WTC11 (cell line): ENCODE measurements around the gene LONP2. TPM values are rescaled to one million over a fixed set of nuclear protein-coding genes. Genes with fewer than 3 reads are reported as not detected.

ENCODE experiments used
- ATAC-seq: fragments of 200-7000 bp; cut with Tn5 transposase; 2 replicates; pipeline ENCODE4 v1.10.0; 2021; ENCODE audit warnings: mild to moderate bottlenecking, moderate library complexity
- CTCF ChIA-PET: fragments of 300-600 bp; sonication (Branson Sonifier 250); formaldehyde crosslinking; loops from one replicate; lab custom pipeline; 2021; ENCODE audit warnings: antibody characterized with exemption; lab: Charles Lee
- POLR2A ChIA-PET: fragments of 350-600 bp; sonication (Branson Sonifier 250); formaldehyde crosslinking; loops from one replicate; lab custom pipeline; 2021; ENCODE audit warnings: antibody characterized with exemption; lab: Charles Lee
- DNase-seq: peaks from one replicate; pipeline ENCODE4 v3.0.0; 2021; ENCODE audit warnings: low spot score
- H3K27ac Mint-ChIP-seq: 2 replicates; pipeline ENCODE4 v1.8.0; 2021; ENCODE audit warnings: mixed read lengths
- H3K27me3 Mint-ChIP-seq: 2 replicates; pipeline ENCODE4 v1.8.0; 2021; ENCODE audit warnings: low read depth, mild to moderate bottlenecking, moderate library complexity, mixed read lengths
- H3K36me3 Mint-ChIP-seq: 2 replicates; pipeline ENCODE4 v1.8.0; 2021; ENCODE audit warnings: mixed read lengths
- H3K4me1 Mint-ChIP-seq: 2 replicates; pipeline ENCODE4 v1.8.0; 2022; ENCODE audit warnings: mixed read lengths
- H3K4me3 Mint-ChIP-seq: 2 replicates; pipeline ENCODE4 v1.8.0; 2021; ENCODE audit warnings: mild to moderate bottlenecking, moderate library complexity, mixed read lengths
- H3K9me3 Mint-ChIP-seq: 2 replicates; pipeline ENCODE4 v1.8.0; 2021; ENCODE audit warnings: mixed read lengths
- ATF1 ChIP-seq: sonication (generic); formaldehyde crosslinking; IDR thresholded peaks from 2 replicates; pipeline ENCODE4 v1.8.1; 2023; ENCODE audit warnings: mild to moderate bottlenecking, moderate library complexity, missing genetic modification reagents
- CREM ChIP-seq: sonication (generic); formaldehyde crosslinking; IDR thresholded peaks from 2 replicates; pipeline ENCODE4 v1.8.1; 2022; ENCODE audit warnings: mild to moderate bottlenecking, missing genetic modification reagents, moderate library complexity
- GRHL2 ChIP-seq: fragments of 250-450 bp; sonication (Bioruptor Pico); IDR thresholded peaks from 2 replicates; pipeline ENCODE4 v1.8.0; 2022; ENCODE audit warnings: mild to moderate bottlenecking, moderate library complexity; ENCODE audit not compliant: insufficient replicate concordance, severe bottlenecking
- JAZF1 ChIP-seq: fragments of 250-450 bp; sonication (Bioruptor Pico); IDR thresholded peaks from 2 replicates; pipeline ENCODE4 v1.9.0; 2021; ENCODE audit warnings: moderate library complexity, mild to moderate bottlenecking, inconsistent platforms
- NFYB ChIP-seq: sonication (generic); formaldehyde crosslinking; conservative IDR thresholded peaks from 2 replicates; pipeline ENCODE4 v1.8.0; 2022; ENCODE audit warnings: low read depth, missing genetic modification reagents
- NR3C1 ChIP-seq: sonication (generic); formaldehyde crosslinking; conservative IDR thresholded peaks from 2 replicates; pipeline ENCODE4 v1.8.1; 2023; ENCODE audit warnings: low read depth, mild to moderate bottlenecking, missing genetic modification reagents
- SP1 ChIP-seq: sonication (generic); formaldehyde crosslinking; conservative IDR thresholded peaks from 2 replicates; pipeline ENCODE4 v1.8.1; 2022; ENCODE audit warnings: missing genetic modification reagents
- ZNF138 ChIP-seq: sonication (generic); formaldehyde crosslinking; conservative IDR thresholded peaks from 2 replicates; pipeline ENCODE4 v1.8.1; 2022; ENCODE audit warnings: mild to moderate bottlenecking, moderate library complexity, missing genetic modification reagents
- ZNF219 ChIP-seq: sonication (generic); formaldehyde crosslinking; IDR thresholded peaks from 2 replicates; pipeline ENCODE4 v1.8.0; 2023; ENCODE audit warnings: missing genetic modification reagents, mild to moderate bottlenecking, borderline replicate concordance
- ZNF232 ChIP-seq: sonication (generic); formaldehyde crosslinking; IDR thresholded peaks from 2 replicates; pipeline ENCODE4 v1.8.0; 2022; ENCODE audit warnings: mild to moderate bottlenecking, missing genetic modification reagents
- ZNF263 ChIP-seq: sonication (generic); formaldehyde crosslinking; IDR thresholded peaks from 2 replicates; pipeline ENCODE4 v1.8.1; 2022; ENCODE audit warnings: low read depth, mild to moderate bottlenecking, moderate library complexity, missing genetic modification reagents
- ZNF423 ChIP-seq: fragments of 250-450 bp; sonication (Bioruptor Pico); IDR thresholded peaks from 2 replicates; pipeline ENCODE4 v2.1.2; 2022; ENCODE audit warnings: mild to moderate bottlenecking, moderate library complexity
- total RNA-seq: library from RNA; stranded (reverse); gene quantifications from 3 replicates; pipeline ENCODE4 v1.2.3, GENCODE V29; 2021
- TF ChIP-seq, protein P1 (sequence below): sonication (generic); formaldehyde crosslinking; IDR thresholded peaks from 2 replicates; pipeline ENCODE4 v1.8.0; 2022; ENCODE audit warnings: mild to moderate bottlenecking, missing genetic modification reagents
- TF ChIP-seq, protein P2 (sequence below): sonication (generic); formaldehyde crosslinking; IDR thresholded peaks from 2 replicates; pipeline ENCODE4 v1.8.1; 2022; ENCODE audit warnings: low read depth, missing genetic modification reagents, borderline replicate concordance
- TF ChIP-seq, protein P3 (sequence below): fragments of 250-450 bp; sonication (Bioruptor Pico); IDR thresholded peaks from 2 replicates; pipeline ENCODE4 v1.9.0; 2021; ENCODE audit warnings: moderate library complexity, mild to moderate bottlenecking, inconsistent platforms, borderline replicate concordance
- TF ChIP-seq, protein P4 (sequence below): sonication (generic); formaldehyde crosslinking; IDR thresholded peaks from 2 replicates; pipeline ENCODE4 v1.8.0; 2022; ENCODE audit warnings: mild to moderate bottlenecking, missing genetic modification reagents
- TF ChIP-seq, protein P5 (sequence below): sonication (generic); formaldehyde crosslinking; IDR thresholded peaks from 2 replicates; pipeline ENCODE4 v1.8.1; 2023; ENCODE audit warnings: mild to moderate bottlenecking, missing genetic modification reagents
- TF ChIP-seq, protein P6 (sequence below): fragments of 200-600 bp; IDR thresholded peaks from 2 replicates; pipeline ENCODE4 v1.8.0; 2022; ENCODE audit warnings: antibody characterized with exemption
- TF ChIP-seq, protein P7 (sequence below): sonication (generic); formaldehyde crosslinking; IDR thresholded peaks from 2 replicates; pipeline ENCODE4 v1.8.1; 2023; ENCODE audit warnings: mild to moderate bottlenecking, missing genetic modification reagents, moderate library complexity
- TF ChIP-seq, protein P8 (sequence below): sonication (generic); formaldehyde crosslinking; IDR thresholded peaks from 2 replicates; pipeline ENCODE4 v1.8.0; 2022; ENCODE audit warnings: mild to moderate bottlenecking, missing genetic modification reagents

The LONP2 gene
- total RNA-seq, 1 experiment from 2014 or later, result 28.4 TPM

DNA sequence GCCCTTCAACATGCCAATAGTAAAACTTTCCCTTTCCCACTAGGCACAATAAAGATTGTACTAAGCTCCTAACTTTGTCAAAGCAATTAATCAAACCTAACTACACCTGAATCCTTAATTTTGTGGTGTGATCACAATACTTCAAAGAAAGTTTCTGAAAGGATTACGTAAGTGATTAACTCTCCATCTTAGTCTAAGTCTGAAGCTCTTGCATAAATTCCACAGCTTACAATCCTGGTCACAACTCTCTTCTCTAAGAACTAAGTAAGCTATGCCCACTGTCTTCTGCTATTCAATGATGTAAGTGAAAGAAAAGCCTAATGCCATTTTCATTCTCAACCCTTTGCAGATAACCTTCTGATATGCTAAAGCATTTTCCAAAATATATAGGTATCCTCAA is 125.7 kb downstream of the LONP2 start:
- DNase-seq (no peak), ATAC-seq (no peak)
- TF ChIP-seq, protein P1, sequence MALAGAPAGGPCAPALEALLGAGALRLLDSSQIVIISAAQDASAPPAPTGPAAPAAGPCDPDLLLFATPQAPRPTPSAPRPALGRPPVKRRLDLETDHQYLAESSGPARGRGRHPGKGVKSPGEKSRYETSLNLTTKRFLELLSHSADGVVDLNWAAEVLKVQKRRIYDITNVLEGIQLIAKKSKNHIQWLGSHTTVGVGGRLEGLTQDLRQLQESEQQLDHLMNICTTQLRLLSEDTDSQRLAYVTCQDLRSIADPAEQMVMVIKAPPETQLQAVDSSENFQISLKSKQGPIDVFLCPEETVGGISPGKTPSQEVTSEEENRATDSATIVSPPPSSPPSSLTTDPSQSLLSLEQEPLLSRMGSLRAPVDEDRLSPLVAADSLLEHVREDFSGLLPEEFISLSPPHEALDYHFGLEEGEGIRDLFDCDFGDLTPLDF, result no peak
- no peak for TF ChIP-seq SP1 (CRISPR knock-in tag)
- TF ChIP-seq, protein P2, sequence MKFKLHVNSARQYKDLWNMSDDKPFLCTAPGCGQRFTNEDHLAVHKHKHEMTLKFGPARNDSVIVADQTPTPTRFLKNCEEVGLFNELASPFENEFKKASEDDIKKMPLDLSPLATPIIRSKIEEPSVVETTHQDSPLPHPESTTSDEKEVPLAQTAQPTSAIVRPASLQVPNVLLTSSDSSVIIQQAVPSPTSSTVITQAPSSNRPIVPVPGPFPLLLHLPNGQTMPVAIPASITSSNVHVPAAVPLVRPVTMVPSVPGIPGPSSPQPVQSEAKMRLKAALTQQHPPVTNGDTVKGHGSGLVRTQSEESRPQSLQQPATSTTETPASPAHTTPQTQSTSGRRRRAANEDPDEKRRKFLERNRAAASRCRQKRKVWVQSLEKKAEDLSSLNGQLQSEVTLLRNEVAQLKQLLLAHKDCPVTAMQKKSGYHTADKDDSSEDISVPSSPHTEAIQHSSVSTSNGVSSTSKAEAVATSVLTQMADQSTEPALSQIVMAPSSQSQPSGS (CRISPR knock-in tag), result no peak
- TF ChIP-seq JAZF1 (CRISPR knock-in tag), result no peak
- TF ChIP-seq ATF1 (CRISPR knock-in tag), result no peak
- TF ChIP-seq ZNF263 (CRISPR knock-in tag), result no peak
- TF ChIP-seq NFYB, result no peak
- no peak for TF ChIP-seq NR3C1 (CRISPR knock-in tag)
- no peak for TF ChIP-seq ZNF219 (CRISPR knock-in tag)
- TF ChIP-seq, protein P3, sequence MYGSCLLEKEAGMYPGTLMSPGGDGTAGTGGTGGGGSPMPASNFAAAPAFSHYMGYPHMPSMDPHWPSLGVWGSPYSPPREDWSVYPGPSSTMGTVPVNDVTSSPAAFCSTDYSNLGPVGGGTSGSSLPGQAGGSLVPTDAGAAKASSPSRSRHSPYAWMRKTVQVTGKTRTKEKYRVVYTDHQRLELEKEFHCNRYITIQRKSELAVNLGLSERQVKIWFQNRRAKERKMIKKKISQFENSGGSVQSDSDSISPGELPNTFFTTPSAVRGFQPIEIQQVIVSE (CRISPR knock-in tag), result no peak
- TF ChIP-seq ZNF232 (CRISPR knock-in tag), result no peak
- TF ChIP-seq CREM (CRISPR knock-in tag), result no peak
- no peak for TF ChIP-seq ZNF138 (CRISPR knock-in tag)
- TF ChIP-seq GRHL2 (CRISPR knock-in tag), result no peak
- TF ChIP-seq, protein P4, sequence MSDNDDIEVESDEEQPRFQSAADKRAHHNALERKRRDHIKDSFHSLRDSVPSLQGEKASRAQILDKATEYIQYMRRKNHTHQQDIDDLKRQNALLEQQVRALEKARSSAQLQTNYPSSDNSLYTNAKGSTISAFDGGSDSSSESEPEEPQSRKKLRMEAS (CRISPR knock-in tag), result no peak
- TF ChIP-seq, protein P5, sequence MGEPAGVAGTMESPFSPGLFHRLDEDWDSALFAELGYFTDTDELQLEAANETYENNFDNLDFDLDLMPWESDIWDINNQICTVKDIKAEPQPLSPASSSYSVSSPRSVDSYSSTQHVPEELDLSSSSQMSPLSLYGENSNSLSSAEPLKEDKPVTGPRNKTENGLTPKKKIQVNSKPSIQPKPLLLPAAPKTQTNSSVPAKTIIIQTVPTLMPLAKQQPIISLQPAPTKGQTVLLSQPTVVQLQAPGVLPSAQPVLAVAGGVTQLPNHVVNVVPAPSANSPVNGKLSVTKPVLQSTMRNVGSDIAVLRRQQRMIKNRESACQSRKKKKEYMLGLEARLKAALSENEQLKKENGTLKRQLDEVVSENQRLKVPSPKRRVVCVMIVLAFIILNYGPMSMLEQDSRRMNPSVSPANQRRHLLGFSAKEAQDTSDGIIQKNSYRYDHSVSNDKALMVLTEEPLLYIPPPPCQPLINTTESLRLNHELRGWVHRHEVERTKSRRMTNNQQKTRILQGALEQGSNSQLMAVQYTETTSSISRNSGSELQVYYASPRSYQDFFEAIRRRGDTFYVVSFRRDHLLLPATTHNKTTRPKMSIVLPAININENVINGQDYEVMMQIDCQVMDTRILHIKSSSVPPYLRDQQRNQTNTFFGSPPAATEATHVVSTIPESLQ (CRISPR knock-in tag), result no peak
- TF ChIP-seq, protein P6, sequence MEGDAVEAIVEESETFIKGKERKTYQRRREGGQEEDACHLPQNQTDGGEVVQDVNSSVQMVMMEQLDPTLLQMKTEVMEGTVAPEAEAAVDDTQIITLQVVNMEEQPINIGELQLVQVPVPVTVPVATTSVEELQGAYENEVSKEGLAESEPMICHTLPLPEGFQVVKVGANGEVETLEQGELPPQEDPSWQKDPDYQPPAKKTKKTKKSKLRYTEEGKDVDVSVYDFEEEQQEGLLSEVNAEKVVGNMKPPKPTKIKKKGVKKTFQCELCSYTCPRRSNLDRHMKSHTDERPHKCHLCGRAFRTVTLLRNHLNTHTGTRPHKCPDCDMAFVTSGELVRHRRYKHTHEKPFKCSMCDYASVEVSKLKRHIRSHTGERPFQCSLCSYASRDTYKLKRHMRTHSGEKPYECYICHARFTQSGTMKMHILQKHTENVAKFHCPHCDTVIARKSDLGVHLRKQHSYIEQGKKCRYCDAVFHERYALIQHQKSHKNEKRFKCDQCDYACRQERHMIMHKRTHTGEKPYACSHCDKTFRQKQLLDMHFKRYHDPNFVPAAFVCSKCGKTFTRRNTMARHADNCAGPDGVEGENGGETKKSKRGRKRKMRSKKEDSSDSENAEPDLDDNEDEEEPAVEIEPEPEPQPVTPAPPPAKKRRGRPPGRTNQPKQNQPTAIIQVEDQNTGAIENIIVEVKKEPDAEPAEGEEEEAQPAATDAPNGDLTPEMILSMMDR, result no peak
- no peak for TF ChIP-seq ZNF423 (CRISPR knock-in tag)
- TF ChIP-seq, protein P7, sequence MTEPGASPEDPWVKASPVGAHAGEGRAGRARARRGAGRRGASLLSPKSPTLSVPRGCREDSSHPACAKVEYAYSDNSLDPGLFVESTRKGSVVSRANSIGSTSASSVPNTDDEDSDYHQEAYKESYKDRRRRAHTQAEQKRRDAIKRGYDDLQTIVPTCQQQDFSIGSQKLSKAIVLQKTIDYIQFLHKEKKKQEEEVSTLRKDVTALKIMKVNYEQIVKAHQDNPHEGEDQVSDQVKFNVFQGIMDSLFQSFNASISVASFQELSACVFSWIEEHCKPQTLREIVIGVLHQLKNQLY, result no peak
- TF ChIP-seq, protein P8, sequence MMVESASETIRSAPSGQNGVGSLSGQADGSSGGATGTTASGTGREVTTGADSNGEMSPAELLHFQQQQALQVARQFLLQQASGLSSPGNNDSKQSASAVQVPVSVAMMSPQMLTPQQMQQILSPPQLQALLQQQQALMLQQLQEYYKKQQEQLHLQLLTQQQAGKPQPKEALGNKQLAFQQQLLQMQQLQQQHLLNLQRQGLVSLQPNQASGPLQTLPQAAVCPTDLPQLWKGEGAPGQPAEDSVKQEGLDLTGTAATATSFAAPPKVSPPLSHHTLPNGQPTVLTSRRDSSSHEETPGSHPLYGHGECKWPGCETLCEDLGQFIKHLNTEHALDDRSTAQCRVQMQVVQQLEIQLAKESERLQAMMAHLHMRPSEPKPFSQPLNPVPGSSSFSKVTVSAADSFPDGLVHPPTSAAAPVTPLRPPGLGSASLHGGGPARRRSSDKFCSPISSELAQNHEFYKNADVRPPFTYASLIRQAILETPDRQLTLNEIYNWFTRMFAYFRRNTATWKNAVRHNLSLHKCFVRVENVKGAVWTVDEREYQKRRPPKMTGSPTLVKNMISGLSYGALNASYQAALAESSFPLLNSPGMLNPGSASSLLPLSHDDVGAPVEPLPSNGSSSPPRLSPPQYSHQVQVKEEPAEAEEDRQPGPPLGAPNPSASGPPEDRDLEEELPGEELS (CRISPR knock-in tag), result no peak
- Mint-ChIP-seq H3K4me1 (peaks cover 39% of the 10 kb centered on the region), H3K27ac (peak overlapping the region; percentile 89), H3K36me3 (no peaks in the 10 kb centered on the region), H3K4me3 (no peak overlapping the region), H3K27me3 (no peaks in the 10 kb centered on the region), H3K9me3 (no peaks in the 10 kb centered on the region)
- POLR2A ChIA-PET, result interaction anchor here (0.8 to 1.1 kb wide), 2 partner anchors 14 to 16 kb away, joined by 3 read pairs; no protein-coding TSS in a partner anchor
- CTCF ChIA-PET, result interaction anchor here (0.5 to 1.4 kb wide), 5 partner anchors 14 to 381 kb away, joined by 3 to 4 read pairs (median 3); no protein-coding TSS in a partner anchor
